Left hindlimb (tissue), 1 donor: ENCODE measurements around the gene FLCN.

Experiments used
- DNase-seq: peaks from one replicate; pipeline ENCODE4 v3.0.0-alpha.2; 2018

FLCN gene

GRCh38 chr17:17164156-17164555 is 72.8 kb downstream of the FLCN start:
- DNase-seq: no peak
